K562 (cell line): ENCODE data around the gene GGTLC2. TPM values are rescaled to one million over a fixed set of nuclear protein-coding genes. Genes with fewer than 3 reads are reported as not detected.
A peak's percentile ranks its signal among the peaks of the same experiment; 100 is the strongest.
"Not testable (repeated sequence)": the region's sequence is repeated elsewhere in the genome, so short reads cannot be mapped to it uniquely, and the experiment has no call there.

Source experiments
- CTBP1 ChIP-seq: fragments of 450-650 bp; IDR thresholded peaks from 2 replicates; pipeline ENCODE4 v1.6.1; 2016; ENCODE audit warnings: borderline replicate concordance
- E2F4 ChIP-seq: sonication (generic); formaldehyde crosslinking; IDR thresholded peaks from 2 replicates; pipeline ENCODE4 v1.8.0; 2022; ENCODE audit warnings: mild to moderate bottlenecking, low read depth, missing genetic modification reagents
- FOXO4 ChIP-seq: fragments of 450-650 bp; formaldehyde crosslinking; IDR thresholded peaks from 2 replicates; pipeline ENCODE4 v1.4.0; 2020; ENCODE audit warnings: mild to moderate bottlenecking, moderate library complexity
- JUNB ChIP-seq: fragments of 450-650 bp; formaldehyde crosslinking; conservative IDR thresholded peaks from 2 replicates; pipeline ENCODE4 v1.4.0; 2020; ENCODE audit warnings: mild to moderate bottlenecking
- MCM7 ChIP-seq, 2 experiments: fragments of 450-650 bp; IDR thresholded peaks; 2 replicates each; pipeline ENCODE4 v1.6.1; 2016 to 2018
- REST ChIP-seq, 2 experiments: fragments of 450-650 bp; formaldehyde crosslinking in 1 of 2; IDR thresholded peaks; 2 replicates each; pipeline versions ENCODE4 v1.4.0 to v1.6.1; 2014 to 2020; ENCODE audit warnings: mild to moderate bottlenecking in 2 of 2, borderline replicate concordance in 1 of 2, low read depth in 1 of 2
- SETDB1 ChIP-seq: IDR thresholded peaks from one replicate; pipeline ENCODE4 v1.6.1; 2012; ENCODE audit warnings: low read length, control low read depth, inconsistent platforms
- SMAD3 ChIP-seq: fragments of 450-650 bp; formaldehyde crosslinking; conservative IDR thresholded peaks from 2 replicates; pipeline ENCODE4 v1.4.0; 2020; ENCODE audit warnings: mild to moderate bottlenecking
- THAP12 ChIP-seq: fragments of 250-450 bp; sonication (Bioruptor Pico); IDR thresholded peaks from 2 replicates; pipeline ENCODE4 v1.9.0; 2021; ENCODE audit warnings: mild to moderate bottlenecking, inconsistent platforms
- ZBTB17 ChIP-seq: fragments of 450-650 bp; formaldehyde crosslinking; IDR thresholded peaks from 2 replicates; pipeline ENCODE4 v1.4.0; 2020; ENCODE audit warnings: mild to moderate bottlenecking
- ZNF165 ChIP-seq: fragments of 250-450 bp; sonication (Bioruptor Pico); IDR thresholded peaks from 2 replicates; pipeline ENCODE4 v1.4.0; 2020; ENCODE audit warnings: borderline replicate concordance
- ZNF277 ChIP-seq: fragments of 250-450 bp; sonication (Bioruptor Pico); IDR thresholded peaks from 2 replicates; pipeline ENCODE4 v1.8.0; 2022; ENCODE audit warnings: inconsistent platforms, mild to moderate bottlenecking, moderate library complexity, borderline replicate concordance
- ZNF41 ChIP-seq: fragments of 250-450 bp; sonication (Bioruptor Pico); conservative IDR thresholded peaks from 2 replicates; pipeline ENCODE4 v1.4.0; 2020; ENCODE audit warnings: mild to moderate bottlenecking
- polyA plus RNA-seq, 8 experiments: library from polyadenylated mRNA; depleted of rRNA in 4 of 8; stranded (reverse) in 5 of 8; unstranded in 3 of 8; fragments of >200 nt; fragmentation: Nextera tagmentation in 2 of 8; fragmentation: Illumina TruSeq in 1 of 8; extraction: Ambion mirVana in 2 of 8; extraction: Trizol in 1 of 8; gene quantifications; 2 replicates each; pipeline versions ENCODE4 v1.2.1 to v1.2.3, GENCODE V29; 2011 to 2014; ENCODE audit warnings: inconsistent platforms in 1 of 8, missing spikeins in 1 of 8
- total RNA-seq, 7 experiments: library from RNA; depleted of rRNA in 6 of 7; stranded (reverse); fragments of >200 nt in 6 of 7; fragmentation: Illumina TruSeq in 2 of 7; extraction: Trizol in 2 of 7; gene quantifications; 2 replicates each; pipeline versions ENCODE4 v1.2.1 to v1.2.3, GENCODE V29; 2011 to 2021; ENCODE audit warnings: low replicate concordance in 1 of 7

The GGTLC2 gene
- total and polyA plus RNA-seq, 9 of the 15 experiments (the other 6 are each of a cell fraction or from before 2014, with no cell fraction given): not detected

- TF ChIP-seq THAP12 (CRISPR knock-in tag) (peak; percentile 93), SETDB1 (peak; percentile 74), REST (CRISPR knock-in tag; IDR thresholded peaks at IDR 0.05; ENCODE audit: low read depth) (peak; percentile 62; the same call in 1 of the 2 replicates), E2F4 (CRISPR knock-in tag) (peak; percentile 65; the same call in 1 of the 2 replicates), CTBP1 (peak; percentile 61; the same call in 1 of the 2 replicates), ZNF277 (CRISPR knock-in tag) (peak; percentile 46; the same call in 1 of the 2 replicates), SMAD3 (CRISPR knock-in tag) (0 out of 2 replicates have a peak, but pooled peaks have one; percentile 19), FOXO4 (CRISPR knock-in tag) (peak; percentile 41; the same call in 1 of the 2 replicates), ZNF41 (CRISPR knock-in tag) (0 out of 2 replicates have a peak, but pooled peaks have one; percentile 54), MCM7 (IDR thresholded peaks at IDR 0.05) (peak in 1 of 2 experiments; percentile 79; a peak in 1 of 4 replicates), ZBTB17 (0 out of 2 replicates have a peak, but pooled peaks have one; percentile 26), JUNB (0 out of 2 replicates have a peak, but pooled peaks have one; percentile 50), ZNF165 (0 out of 2 replicates have a peak, but pooled peaks have one; percentile 26)
- not testable (repeated sequence) for TF ChIP-seq REST (IDR thresholded peaks at IDR 0.05; ENCODE audit: borderline replicate concordance)
Observed at GRCh38 chr22:22633533-22633932, 10.9 kb upstream of the GGTLC2 start (continued).
